Muscle of arm (tissue), 12 donors: ENCODE results near the gene ITCH. TPM values are rescaled to one million over a fixed set of nuclear protein-coding genes. Genes with fewer than 3 reads are reported as not detected.
"Not testable (repeated sequence)": the region's sequence is repeated elsewhere in the genome, so short reads cannot be mapped to it uniquely, and the experiment has no call there.

Source experiments
- DNase-seq: peaks from one replicate; pipeline ENCODE4 v3.0.0-alpha.2; 2013
- polyA plus RNA-seq, 12 donors: library from polyadenylated mRNA; unstranded; fragments of 120-200 nt; gene quantifications; one replicate each; pipeline ENCODE4 v1.2.1, GENCODE V29; 2013; ENCODE audit not compliant: insufficient read length in 12 of 12

The ITCH gene
- polyA plus RNA-seq, 12 donors, result 13.1 to 38.0 (median 31.3) TPM; not detected in 1

GRCh38 chr20:34414525-34414924 is 51.5 kb downstream of the ITCH start:
- not testable (repeated sequence) for DNase-seq

DNA sequence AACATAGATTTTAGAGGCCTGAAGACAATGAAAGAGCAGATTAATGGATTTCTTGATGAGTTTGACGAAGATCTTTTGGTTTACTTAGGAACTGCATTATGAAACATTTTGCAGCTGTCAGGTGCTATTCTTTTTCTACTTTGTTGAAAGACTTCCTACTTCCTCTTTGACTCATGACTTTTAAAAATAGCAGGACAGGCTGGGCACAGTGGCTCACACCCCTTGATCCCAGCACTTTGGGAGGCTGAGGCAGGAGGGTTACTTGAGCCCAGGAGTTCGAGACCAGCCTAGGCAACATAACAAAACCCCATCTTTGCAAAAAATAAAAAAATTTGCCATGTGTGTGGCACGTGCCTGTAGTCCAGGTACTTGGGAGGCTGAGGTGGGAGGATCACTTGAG is 52.0 kb downstream of the ITCH start:
- DNase-seq, result no peak

GRCh38 chr20:34420146-34420545 is 57.1 kb downstream of the ITCH start:
- DNase-seq, result no peak

DNA sequence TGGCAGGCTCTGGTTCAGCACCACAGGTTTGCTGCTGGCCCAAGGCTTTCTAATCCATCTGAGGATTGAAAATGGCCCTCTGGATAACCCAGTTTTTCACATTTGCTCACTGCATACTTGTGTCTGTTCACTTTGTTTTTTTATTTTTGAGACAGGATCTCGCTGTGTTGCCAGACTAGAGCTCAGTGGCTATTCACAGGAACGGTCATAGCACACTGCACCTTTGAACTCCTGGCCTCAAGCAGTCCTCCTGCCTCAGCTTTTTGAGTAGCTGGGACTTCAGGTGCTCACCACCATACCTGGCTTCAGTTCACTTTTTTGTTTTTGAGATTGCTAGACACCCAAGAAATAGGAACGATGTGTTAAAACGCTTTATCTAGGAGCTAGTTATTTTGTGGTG is 57.9 kb downstream of the ITCH start:
- DNase-seq, result no peak

- no peak for DNase-seq
Measured at GRCh38 chr20:34421766-34422466, 58.8 kb downstream of the ITCH start.

DNA sequence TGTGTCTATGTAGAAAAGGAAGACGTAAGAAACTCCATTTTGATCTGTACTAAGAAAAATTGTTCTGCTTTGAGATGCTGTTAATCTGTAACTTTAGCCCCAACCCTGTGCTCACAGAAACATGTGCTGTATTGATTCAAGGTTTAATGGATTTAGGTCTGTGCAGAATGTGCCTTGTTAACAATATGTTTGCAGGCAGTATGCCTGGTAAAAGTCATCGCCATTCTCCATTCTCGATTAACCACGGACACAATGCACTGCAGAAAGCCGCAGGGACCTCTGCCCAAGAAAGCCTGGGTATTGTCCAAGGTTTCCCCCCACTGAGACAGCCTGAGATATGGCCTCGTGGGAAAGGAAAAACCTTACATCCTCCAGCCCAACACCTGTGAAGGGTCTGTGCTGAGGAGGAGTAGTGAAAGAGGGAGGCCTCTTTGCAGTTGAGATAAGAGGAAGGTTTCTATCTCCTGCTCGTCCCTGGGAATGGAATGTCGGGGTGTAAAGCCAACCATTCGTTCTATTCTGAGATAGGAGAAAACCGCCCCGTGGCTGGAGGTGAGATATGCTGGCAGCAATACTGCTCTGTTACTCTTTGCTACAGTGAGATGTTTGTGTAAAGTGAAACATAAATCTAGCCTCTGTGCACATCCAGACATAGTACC is 62.1 kb downstream of the ITCH start:
- DNase-seq, result not testable (repeated sequence)

- DNase-seq, result no peak
Measured at GRCh38 chr20:34426026-34426425, 63.0 kb downstream of the ITCH start.

DNA sequence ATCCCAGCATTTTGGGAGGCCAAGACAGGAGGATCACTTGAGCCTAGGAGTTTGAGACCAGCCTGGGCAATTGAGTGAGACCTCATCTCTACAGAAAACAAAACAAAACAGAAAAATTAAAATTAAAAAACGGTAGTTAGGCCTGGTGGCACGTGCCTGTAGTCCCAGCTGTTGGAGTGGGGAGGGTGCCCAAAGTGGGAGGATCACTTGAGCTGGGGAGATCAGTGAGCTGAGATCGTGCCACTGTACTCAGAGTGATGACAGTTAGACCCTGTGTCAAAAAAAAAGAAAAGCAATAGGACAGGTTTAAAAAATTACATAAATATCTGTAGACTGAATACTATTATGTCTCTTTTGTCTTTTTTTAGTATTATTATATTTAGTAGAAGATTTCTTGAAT is 64.3 kb downstream of the ITCH start:
- no peak for DNase-seq

GRCh38 chr20:34427784-34428183 is 64.7 kb downstream of the ITCH start:
- DNase-seq, result no peak

DNA sequence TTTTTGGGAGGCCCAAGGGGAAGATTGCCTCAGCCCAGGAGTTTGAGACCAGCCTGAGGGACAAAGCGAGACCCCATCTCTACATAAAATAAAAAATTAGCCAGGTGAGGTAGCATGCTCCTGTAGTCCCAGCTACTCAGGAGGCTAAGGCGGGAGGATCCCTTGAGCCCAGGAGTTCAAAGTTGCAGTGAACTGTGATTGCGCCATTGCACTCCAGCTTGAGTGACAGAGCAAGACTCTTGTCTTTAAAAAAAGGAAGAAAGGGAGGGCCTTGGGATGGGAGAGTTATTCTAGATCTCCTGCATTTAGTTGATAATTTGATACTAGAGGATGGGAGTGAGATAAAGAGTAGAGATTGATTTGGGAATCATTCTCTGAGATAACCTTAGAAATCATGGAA is 68.1 kb downstream of the ITCH start:
- no peak for DNase-seq

DNA sequence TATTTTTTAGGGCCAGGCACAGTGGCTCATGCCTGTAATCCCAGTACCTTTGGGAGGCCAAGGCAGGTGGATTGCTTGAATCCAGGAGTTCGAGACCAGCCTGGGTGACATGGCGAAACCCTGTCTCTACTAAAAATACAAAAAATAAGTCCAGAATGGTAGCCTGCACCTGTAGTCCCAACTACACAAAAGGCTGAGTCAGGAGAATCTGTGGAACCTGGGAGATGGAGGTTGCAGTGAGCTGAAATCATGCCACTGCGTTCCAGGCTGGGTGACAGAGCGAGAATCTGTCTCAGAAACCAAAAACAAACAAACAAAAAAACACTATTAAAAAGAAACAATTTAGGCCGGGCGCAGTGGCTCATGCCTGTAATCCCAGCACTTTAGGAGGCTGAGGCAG is 69.6 kb downstream of the ITCH start:
- DNase-seq, result not testable (repeated sequence)

DNA sequence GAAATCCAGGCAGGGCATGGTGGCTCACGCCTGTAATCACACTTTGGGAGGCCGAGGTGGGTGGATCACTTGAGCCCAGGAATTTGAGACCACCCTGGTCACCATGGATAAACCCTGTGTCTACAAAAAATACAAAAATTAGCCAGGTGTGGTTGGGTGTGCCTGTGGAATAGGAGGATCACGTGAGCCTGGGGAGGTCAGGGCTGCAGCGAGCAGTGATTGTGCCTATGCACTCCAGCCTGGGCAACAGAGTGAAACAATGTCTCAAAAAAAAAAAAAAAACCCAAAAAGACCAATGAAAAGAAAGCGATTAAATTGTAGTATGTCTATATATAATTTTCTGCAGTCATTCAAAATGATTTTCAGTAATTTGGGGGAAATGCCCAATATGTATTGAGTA is 70.3 kb downstream of the ITCH start:
- DNase-seq, result no peak

- DNase-seq, result no peak
Measured at GRCh38 chr20:34435589-34435988, 72.5 kb downstream of the ITCH start.

DNA sequence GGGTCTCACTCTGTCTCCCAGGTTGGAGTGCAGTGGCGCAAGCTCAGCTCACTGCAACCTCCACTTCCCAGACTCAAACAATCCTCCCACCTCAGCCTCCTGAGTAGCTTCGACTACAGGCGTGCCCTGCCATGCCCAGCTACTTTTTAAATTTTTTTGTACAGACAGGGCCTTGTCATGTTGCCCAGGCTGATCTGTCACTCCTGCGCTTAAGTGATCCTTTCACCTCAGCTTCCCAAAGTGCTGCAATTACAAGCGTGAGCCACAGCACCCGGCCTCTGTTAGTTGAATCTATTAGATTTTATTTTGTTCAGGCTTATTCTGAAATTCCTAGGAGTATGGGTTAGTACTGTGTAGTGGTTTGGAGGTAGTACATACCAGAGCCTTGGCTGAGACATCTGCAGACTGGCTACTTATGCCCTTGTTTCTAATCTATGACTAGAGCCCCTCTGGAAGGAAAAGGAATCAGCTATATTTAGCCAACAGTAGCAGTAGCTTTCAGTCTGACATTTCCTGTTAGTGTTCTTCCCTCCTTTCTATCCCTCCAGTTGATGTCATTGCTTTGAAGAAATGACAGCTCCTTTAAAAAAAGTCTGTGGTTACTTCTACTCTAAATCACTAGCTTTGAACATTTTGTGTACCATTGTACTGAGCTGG is 74.4 kb downstream of the ITCH start:
- DNase-seq, result no peak

DNA sequence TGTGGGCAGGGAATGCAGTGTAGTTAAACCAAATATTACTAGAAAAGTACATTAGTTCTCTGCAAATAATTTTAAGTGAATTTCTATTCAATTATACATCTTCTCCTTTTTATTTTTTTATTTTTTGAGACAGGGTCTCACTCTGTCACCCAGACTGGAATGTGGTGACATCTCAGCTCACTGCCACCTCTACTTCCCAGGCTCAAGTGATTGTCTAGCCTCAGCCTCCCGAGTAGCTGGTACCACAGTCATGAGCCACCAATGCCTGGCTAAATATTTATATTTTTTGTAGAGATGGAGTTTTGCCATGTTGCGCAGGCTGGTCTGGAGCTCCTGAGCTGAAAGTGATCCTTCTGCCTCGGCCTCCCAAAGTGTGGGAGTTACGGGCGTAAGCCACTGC is 76.1 kb downstream of the ITCH start:
- no peak for DNase-seq

GRCh38 chr20:34441423-34441822 is 78.3 kb downstream of the ITCH start:
- not testable (repeated sequence) for DNase-seq

- DNase-seq, result no peak
Measured at GRCh38 chr20:34443546-34443945, 80.5 kb downstream of the ITCH start.

- no peak for DNase-seq
Measured at GRCh38 chr20:34445177-34446065, 82.3 kb downstream of the ITCH start.

DNA sequence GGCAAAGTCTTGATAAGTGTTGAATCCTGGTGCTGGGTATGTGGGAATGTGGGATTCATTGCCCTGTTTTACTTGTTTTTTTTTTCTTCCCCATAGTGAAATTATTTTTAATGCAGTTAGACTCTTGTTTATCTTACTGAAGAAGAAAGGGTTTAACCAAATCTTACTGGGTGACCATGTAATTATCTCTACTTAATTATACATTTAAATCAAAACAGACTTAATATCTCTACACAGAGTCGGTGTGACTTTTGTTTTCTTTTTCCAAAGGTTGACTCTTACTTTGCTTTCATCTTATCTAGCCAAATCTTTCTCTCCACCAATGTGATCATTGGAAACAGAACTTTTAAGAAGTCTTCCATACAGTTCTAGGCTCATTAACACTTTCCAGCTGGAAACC is 85.4 kb downstream of the ITCH start:
- no peak for DNase-seq

- no peak for DNase-seq
Measured at GRCh38 chr20:34449674-34450592, 86.9 kb downstream of the ITCH start.
